ENCODE measurements around the gene ZMYND11. TPM values are rescaled to one million over a fixed set of nuclear protein-coding genes. Genes with fewer than 3 reads are reported as not detected.

ZMYND11 gene
- total and polyA plus RNA-seq, 11 donors = 22.7 to 96.6 (median 73.3) TPM

DNA sequence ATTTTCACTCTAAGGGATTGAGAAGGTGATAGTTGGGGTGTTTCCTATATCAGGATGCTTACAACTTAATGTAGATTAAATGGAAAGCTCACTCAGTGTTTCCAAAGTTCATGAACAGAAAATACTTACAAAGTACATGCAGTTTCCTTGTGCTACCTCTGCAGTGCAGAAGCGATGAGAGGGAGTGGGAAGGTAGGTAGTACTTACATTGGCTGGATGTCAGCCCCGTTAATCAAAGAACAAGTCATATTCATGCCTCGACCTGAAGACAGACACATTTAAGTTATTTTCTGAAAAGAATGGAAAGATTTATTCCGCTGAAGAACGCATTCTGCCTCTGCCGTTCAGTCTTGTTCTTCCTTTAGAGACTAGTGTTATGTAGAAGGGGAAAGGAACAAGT is 93.1 kb downstream of the ZMYND11 start:
- Histone ChIP-seq H3K27me3 (no peaks in the 10 kb centered on the region), H3K36me3 (peaks cover 0 to 8% (median 0%) of the 10 kb centered on the region in 9 donors), H3K27ac (no peak overlapping the region), H3K4me1 (no peaks in the 10 kb centered on the region), H3K4me3 (no peak overlapping the region), H3K9me3 (no peaks in the 10 kb centered on the region)
- WGBS, 4 donors = 92 to 94% (median 93%) methylated on average over 6 of the region's 6 CpGs
- DNase-seq (no peak), ATAC-seq (no peak)
- intact Hi-C loops (cut with DNase I) = no loop called here
- no peak for TF ChIP-seq POLR2A (IDR thresholded peaks at IDR 0.05)
- TF ChIP-seq, protein P1, sequence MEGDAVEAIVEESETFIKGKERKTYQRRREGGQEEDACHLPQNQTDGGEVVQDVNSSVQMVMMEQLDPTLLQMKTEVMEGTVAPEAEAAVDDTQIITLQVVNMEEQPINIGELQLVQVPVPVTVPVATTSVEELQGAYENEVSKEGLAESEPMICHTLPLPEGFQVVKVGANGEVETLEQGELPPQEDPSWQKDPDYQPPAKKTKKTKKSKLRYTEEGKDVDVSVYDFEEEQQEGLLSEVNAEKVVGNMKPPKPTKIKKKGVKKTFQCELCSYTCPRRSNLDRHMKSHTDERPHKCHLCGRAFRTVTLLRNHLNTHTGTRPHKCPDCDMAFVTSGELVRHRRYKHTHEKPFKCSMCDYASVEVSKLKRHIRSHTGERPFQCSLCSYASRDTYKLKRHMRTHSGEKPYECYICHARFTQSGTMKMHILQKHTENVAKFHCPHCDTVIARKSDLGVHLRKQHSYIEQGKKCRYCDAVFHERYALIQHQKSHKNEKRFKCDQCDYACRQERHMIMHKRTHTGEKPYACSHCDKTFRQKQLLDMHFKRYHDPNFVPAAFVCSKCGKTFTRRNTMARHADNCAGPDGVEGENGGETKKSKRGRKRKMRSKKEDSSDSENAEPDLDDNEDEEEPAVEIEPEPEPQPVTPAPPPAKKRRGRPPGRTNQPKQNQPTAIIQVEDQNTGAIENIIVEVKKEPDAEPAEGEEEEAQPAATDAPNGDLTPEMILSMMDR (IDR thresholded peaks at IDR 0.05) = no peak

DNA sequence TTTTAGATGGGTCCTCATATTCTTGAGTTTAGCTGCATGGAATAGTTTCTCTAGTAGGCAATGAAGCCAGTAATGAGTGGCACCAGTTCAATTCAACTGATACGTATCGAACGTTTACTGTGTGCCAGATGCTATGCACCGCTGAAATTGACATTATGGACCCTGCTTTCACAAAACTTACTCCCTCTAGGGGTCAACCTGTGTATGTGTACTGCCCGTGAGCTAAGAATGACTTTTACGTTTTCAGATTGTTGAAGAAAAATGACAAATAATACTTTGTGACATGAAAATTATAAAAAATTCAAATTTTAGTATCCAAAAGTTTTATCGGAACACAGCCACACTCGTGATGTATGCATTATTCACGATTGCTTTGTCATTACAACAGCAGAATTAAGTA is 95.5 kb downstream of the ZMYND11 start:
- ATAC-seq = no peak

DNA sequence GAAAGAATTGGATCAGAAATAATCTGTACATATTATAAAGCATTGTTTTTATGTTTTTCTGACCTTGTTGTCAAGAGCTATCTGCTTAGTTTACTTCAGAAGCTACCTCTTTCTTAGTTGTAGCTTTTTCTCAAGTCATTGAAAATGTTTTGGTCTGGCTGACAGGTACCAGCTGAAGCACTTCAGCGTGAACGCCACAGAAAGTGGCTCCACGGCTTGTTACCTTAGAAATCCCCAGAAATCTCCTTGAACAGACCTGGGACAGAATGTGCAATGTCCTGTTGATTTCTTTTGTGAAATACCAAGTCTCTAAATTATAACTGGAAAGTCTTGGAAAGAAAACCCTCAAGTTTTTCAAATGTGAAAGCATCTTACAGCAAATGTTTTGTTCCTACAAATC is 96.8 kb downstream of the ZMYND11 start:
- intact Hi-C loops (cut with DNase I) = no loop called here
- no peak overlapping the region for H3K27ac ChIP-seq
- 90 to 96% (median 94%) methylated on average over 3 of the region's 3 CpGs for WGBS, 4 donors
- H3K9me3 ChIP-seq = no peaks in the 10 kb centered on the region
- H3K27me3 ChIP-seq = no peaks in the 10 kb centered on the region
- DNase-seq (no peak), ATAC-seq (no peak)
- H3K36me3 ChIP-seq = peaks cover 0 to 15% (median 4%) of the 10 kb centered on the region in 9 donors
- TF ChIP-seq POLR2A (IDR thresholded peaks at IDR 0.05) = no peak
- TF ChIP-seq, protein P1 (IDR thresholded peaks at IDR 0.05) = no peak
- H3K4me3 ChIP-seq = no peak overlapping the region
- peaks cover 0 to 8% (median 0%) of the 10 kb centered on the region in 12 donors for H3K4me1 ChIP-seq

More for the DNA sequence above, 95.5 kb downstream of the ZMYND11 start:
- TF ChIP-seq POLR2A (IDR thresholded peaks at IDR 0.05) = no peak
- TF ChIP-seq, protein P1 (IDR thresholded peaks at IDR 0.05) = peak in 5 of 12 donors; percentile 21 to 42 (median 39)
- Histone ChIP-seq H3K9me3 (no peaks in the 10 kb centered on the region), H3K27ac (no peak overlapping the region), H3K4me3 (no peak overlapping the region), H3K27me3 (no peaks in the 10 kb centered on the region), H3K36me3 (peaks cover 0 to 8% (median 0%) of the 10 kb centered on the region in 9 donors), H3K4me1 (peaks cover 0 to 3% (median 0%) of the 10 kb centered on the region in 12 donors)
- DNase-seq = no peak
- intact Hi-C loops (cut with DNase I) = no loop called here
- 90 to 95% (median 92%) methylated on average over 9 of the region's 9 CpGs for WGBS, 4 donors

DNA sequence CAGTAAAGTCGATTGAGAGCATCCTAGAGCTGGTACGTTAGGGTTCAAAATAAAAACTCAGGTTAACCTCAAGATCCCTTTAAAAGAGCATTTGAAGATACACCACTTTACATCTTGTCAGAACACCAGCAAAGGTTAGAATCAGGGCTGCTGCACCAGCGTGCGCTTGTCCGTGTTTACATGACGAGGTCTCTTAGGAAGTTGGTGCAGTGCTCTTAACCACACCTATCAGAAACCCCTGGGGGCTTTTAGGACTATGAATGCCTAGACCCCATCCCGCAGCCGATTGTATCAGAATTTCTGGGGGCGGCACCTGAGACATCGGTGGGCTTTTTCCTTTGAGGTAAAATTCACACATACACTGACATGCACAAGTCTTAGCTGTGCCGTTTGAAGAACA is 97.6 kb downstream of the ZMYND11 start:
- WGBS, 4 donors = 90 to 93% (median 92%) methylated on average over 11 of the region's 11 CpGs

More for the DNA sequence above, 97.6 kb downstream of the ZMYND11 start:
- H3K36me3 ChIP-seq = peaks cover 0 to 23% (median 12%) of the 10 kb centered on the region in 9 donors
- no peaks in the 10 kb centered on the region for H3K27me3 ChIP-seq
- ATAC-seq = no peak
- no peak overlapping the region for H3K4me3 ChIP-seq
- no peaks in the 10 kb centered on the region for H3K9me3 ChIP-seq
- intact Hi-C loops (cut with DNase I) = no loop called here
- no peak for DNase-seq
- H3K4me1 ChIP-seq = peaks cover 0 to 8% (median 0%) of the 10 kb centered on the region in 12 donors
- no peak overlapping the region for H3K27ac ChIP-seq
- no peak for TF ChIP-seq POLR2A (IDR thresholded peaks at IDR 0.05)
- TF ChIP-seq, protein P1 (IDR thresholded peaks at IDR 0.05) = no peak
